ENCODE data around the gene ITGA1.

Gene ITGA1

DNA sequence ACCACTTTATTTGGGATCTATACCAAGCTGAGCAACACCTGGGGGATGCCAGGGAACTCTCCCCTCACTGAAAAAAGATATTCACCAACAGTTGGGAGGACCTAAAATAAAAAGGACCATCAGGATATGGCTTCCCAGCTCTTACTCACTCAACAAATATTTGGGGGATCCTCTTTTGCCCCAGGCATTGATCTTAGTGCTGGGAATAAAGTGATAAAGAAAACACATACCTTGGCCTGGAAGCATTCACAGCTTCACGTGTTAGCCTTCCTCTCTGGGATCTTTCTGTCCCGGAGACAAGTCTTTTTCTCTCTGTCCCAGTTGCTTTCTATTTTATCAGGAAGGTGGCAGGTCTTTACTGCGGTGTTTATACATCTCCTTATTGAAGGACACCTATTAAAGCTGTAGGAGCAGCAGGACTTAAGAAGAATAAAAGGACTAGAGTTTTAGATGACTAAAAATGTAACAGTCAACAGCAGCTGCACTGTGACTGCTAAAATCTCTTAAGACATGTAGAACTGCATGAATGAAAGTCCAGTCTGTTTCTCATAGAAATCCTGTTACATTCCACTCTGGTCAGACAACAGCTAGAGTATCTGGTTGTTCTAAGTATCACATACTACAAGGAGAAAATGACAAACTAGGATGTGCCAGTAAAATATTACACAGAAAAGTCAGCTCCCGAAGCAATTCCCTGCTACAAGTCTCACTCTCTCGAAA is 111.4 kb downstream of the ITGA1 start:
- H3K4me3 ChIP-seq (ENCODE audit: low read length in 2 of 2) = no peak overlapping the region

GRCh38 chr5:52903142-52903541 is 115.4 kb downstream of the ITGA1 start:
- no peak overlapping the region for H3K4me3 ChIP-seq (ENCODE audit: low read length in 2 of 2)
- H2BK12ac ChIP-seq (ENCODE audit: low read length) = no peak overlapping the region
- no peak overlapping the region for H2AK5ac ChIP-seq (ENCODE audit: low read depth, low read length)
- no peak overlapping the region for H3K18ac ChIP-seq (ENCODE audit: low read length)
- H2BK5ac ChIP-seq (ENCODE audit: low read length) = no peak overlapping the region
- peaks cover 0 to 3% (median 0%) of the 10 kb centered on the region in 3 experiments for H3K27me3 ChIP-seq (ENCODE audit: control insufficient read depth in 3 of 3, insufficient read depth in 3 of 3, low read depth in 1 of 3, low read length in 3 of 3)
- H3K9ac ChIP-seq (ENCODE audit: low read depth, low read length, poor library complexity) = no peak overlapping the region
- WGBS, 2 donors (ENCODE audit: extremely low coverage in 2 of 2, insufficient read length in 2 of 2, insufficient replicate concordance in 1 of 2) = 100% methylated on average over 1 of the region's 2 CpGs; no CpG with 5 or more reads in 1 of the 2 donors
- no peak overlapping the region for H3K23ac ChIP-seq (ENCODE audit: low read depth, low read length, poor library complexity)
- H4K8ac ChIP-seq (ENCODE audit: low read depth, low read length) = no peak overlapping the region
- H2AFZ ChIP-seq (ENCODE audit: low read length) = no peak overlapping the region
- no peaks in the 10 kb centered on the region for H3K4me1 ChIP-seq (ENCODE audit: control insufficient read depth in 2 of 2, insufficient read depth in 1 of 2, low read depth in 1 of 2, low read length in 2 of 2)
- no peak overlapping the region for H3K14ac ChIP-seq (ENCODE audit: low read length)
- no peak overlapping the region for H3K4ac ChIP-seq (ENCODE audit: low read length)
- H4K91ac ChIP-seq (ENCODE audit: low read depth, low read length, poor library complexity) = no peak overlapping the region
- no peak overlapping the region for H2BK15ac ChIP-seq (ENCODE audit: low read length)
- no peak overlapping the region for H2BK120ac ChIP-seq (ENCODE audit: low read depth, low read length)
- H3K9me3 ChIP-seq (replicated peaks in 1 of 2; ENCODE audit: control insufficient read depth in 2 of 2, insufficient read depth in 1 of 2, low read depth in 1 of 2, low read length in 2 of 2) = peaks cover 0 to 2% of the 10 kb centered on the region in 2 donors
- DNase-seq (ENCODE audit: low spot score) = no peak
- H3K27ac ChIP-seq (replicated peaks; ENCODE audit: low read length) = no peak overlapping the region
- no peak overlapping the region for H3K4me2 ChIP-seq (ENCODE audit: insufficient read depth, low read length, poor library complexity, severe bottlenecking)
- H3K36me3 ChIP-seq (replicated peaks in 1 of 2; ENCODE audit: control insufficient read depth in 2 of 2, insufficient read depth in 2 of 2, low read length in 2 of 2) = no peaks in the 10 kb centered on the region
- no peaks in the 10 kb centered on the region for H3K79me1 ChIP-seq (ENCODE audit: low read depth, low read length)

More for the DNA sequence above, 111.4 kb downstream of the ITGA1 start:
- Histone ChIP-seq H2BK120ac (ENCODE audit: low read depth, low read length) (no peak overlapping the region), H3K9me3 (replicated peaks in 1 of 2; ENCODE audit: control insufficient read depth in 2 of 2, insufficient read depth in 1 of 2, low read depth in 1 of 2, low read length in 2 of 2) (peaks cover 0 to 2% of the 10 kb centered on the region in 2 donors), H3K4ac (ENCODE audit: low read length) (no peak overlapping the region), H4K91ac (ENCODE audit: low read depth, low read length, poor library complexity) (no peak overlapping the region), H3K27me3 (ENCODE audit: control insufficient read depth in 3 of 3, insufficient read depth in 3 of 3, low read depth in 1 of 3, low read length in 3 of 3) (peaks cover 0 to 3% (median 0%) of the 10 kb centered on the region in 3 experiments), H4K8ac (ENCODE audit: low read depth, low read length) (no peak overlapping the region), H3K4me1 (ENCODE audit: control insufficient read depth in 2 of 2, insufficient read depth in 1 of 2, low read depth in 1 of 2, low read length in 2 of 2) (peaks cover 0 to 2% of the 10 kb centered on the region in 2 donors), H2BK12ac (ENCODE audit: low read length) (no peak overlapping the region), H3K4me2 (ENCODE audit: insufficient read depth, low read length, poor library complexity, severe bottlenecking) (no peak overlapping the region), H3K14ac (ENCODE audit: low read length) (no peak overlapping the region), H3K23ac (ENCODE audit: low read depth, low read length, poor library complexity) (no peak overlapping the region), H2BK15ac (ENCODE audit: low read length) (no peak overlapping the region), H2AK5ac (ENCODE audit: low read depth, low read length) (no peak overlapping the region), H3K18ac (ENCODE audit: low read length) (no peak overlapping the region), H3K79me1 (ENCODE audit: low read depth, low read length) (no peaks in the 10 kb centered on the region), H3K9ac (ENCODE audit: low read depth, low read length, poor library complexity) (no peak overlapping the region), H3K36me3 (replicated peaks in 1 of 2; ENCODE audit: control insufficient read depth in 2 of 2, insufficient read depth in 2 of 2, low read length in 2 of 2) (no peaks in the 10 kb centered on the region), H2AFZ (ENCODE audit: low read length) (no peak overlapping the region), H3K27ac (replicated peaks; ENCODE audit: low read length) (no peak overlapping the region), H2BK5ac (ENCODE audit: low read length) (no peak overlapping the region)
- WGBS, 2 donors (ENCODE audit: extremely low coverage in 2 of 2, insufficient read length in 2 of 2, insufficient replicate concordance in 1 of 2) = no CpG with 5 or more reads among the region's 5 CpGs
- no peak for DNase-seq (ENCODE audit: low spot score)

- Histone ChIP-seq H3K4me2 (ENCODE audit: insufficient read depth, low read length, poor library complexity, severe bottlenecking) (no peak overlapping the region), H2AFZ (ENCODE audit: low read length) (no peak overlapping the region)
Measured at GRCh38 chr5:52906343-52906742, 118.6 kb downstream of the ITGA1 start.

GRCh38 chr5:52906845-52907244 is 119.1 kb downstream of the ITGA1 start:
- Histone ChIP-seq H2BK5ac (ENCODE audit: low read length) (no peak overlapping the region), H3K9me3 (replicated peaks in 1 of 2; ENCODE audit: control insufficient read depth in 2 of 2, insufficient read depth in 1 of 2, low read depth in 1 of 2, low read length in 2 of 2) (peaks cover 0 to 2% of the 10 kb centered on the region in 2 donors), H2AFZ (ENCODE audit: low read length) (no peak overlapping the region), H4K91ac (ENCODE audit: low read depth, low read length, poor library complexity) (no peak overlapping the region), H3K27ac (replicated peaks; ENCODE audit: low read length) (no peak overlapping the region), H2AK5ac (ENCODE audit: low read depth, low read length) (no peak overlapping the region), H3K9ac (ENCODE audit: low read depth, low read length, poor library complexity) (no peak overlapping the region), H4K8ac (ENCODE audit: low read depth, low read length) (no peak overlapping the region), H3K79me1 (ENCODE audit: low read depth, low read length) (no peaks in the 10 kb centered on the region), H3K4me1 (ENCODE audit: control insufficient read depth in 2 of 2, insufficient read depth in 1 of 2, low read depth in 1 of 2, low read length in 2 of 2) (no peaks in the 10 kb centered on the region), H3K14ac (ENCODE audit: low read length) (no peak overlapping the region), H3K36me3 (replicated peaks in 1 of 2; ENCODE audit: control insufficient read depth in 2 of 2, insufficient read depth in 2 of 2, low read length in 2 of 2) (no peaks in the 10 kb centered on the region), H3K23ac (ENCODE audit: low read depth, low read length, poor library complexity) (no peak overlapping the region), H3K4me2 (ENCODE audit: insufficient read depth, low read length, poor library complexity, severe bottlenecking) (no peak overlapping the region), H3K27me3 (ENCODE audit: control insufficient read depth in 3 of 3, insufficient read depth in 3 of 3, low read depth in 1 of 3, low read length in 3 of 3) (peaks cover 0 to 3% (median 0%) of the 10 kb centered on the region in 3 experiments), H2BK120ac (ENCODE audit: low read depth, low read length) (no peak overlapping the region), H3K4ac (ENCODE audit: low read length) (no peak overlapping the region), H2BK15ac (ENCODE audit: low read length) (no peak overlapping the region), H3K4me3 (ENCODE audit: low read length in 2 of 2) (no peak overlapping the region), H3K18ac (ENCODE audit: low read length) (no peak overlapping the region), H2BK12ac (ENCODE audit: low read length) (no peak overlapping the region)
- WGBS, 2 donors (ENCODE audit: extremely low coverage in 2 of 2, insufficient read length in 2 of 2, insufficient replicate concordance in 1 of 2) = no CpG with 5 or more reads among the region's 4 CpGs
- no peak for DNase-seq (ENCODE audit: low spot score)

More at GRCh38 chr5:52906343-52906742, 118.6 kb downstream of the ITGA1 start:
- Histone ChIP-seq H3K4me1 (ENCODE audit: control insufficient read depth in 2 of 2, insufficient read depth in 1 of 2, low read depth in 1 of 2, low read length in 2 of 2) (no peaks in the 10 kb centered on the region), H3K18ac (ENCODE audit: low read length) (no peak overlapping the region), H3K4me3 (ENCODE audit: low read length in 2 of 2) (no peak overlapping the region), H2BK12ac (ENCODE audit: low read length) (no peak overlapping the region), H2BK5ac (ENCODE audit: low read length) (no peak overlapping the region), H3K4ac (ENCODE audit: low read length) (no peak overlapping the region), H3K9me3 (replicated peaks in 1 of 2; ENCODE audit: control insufficient read depth in 2 of 2, insufficient read depth in 1 of 2, low read depth in 1 of 2, low read length in 2 of 2) (peaks cover 0 to 2% of the 10 kb centered on the region in 2 donors), H2BK120ac (ENCODE audit: low read depth, low read length) (no peak overlapping the region), H3K36me3 (replicated peaks in 1 of 2; ENCODE audit: control insufficient read depth in 2 of 2, insufficient read depth in 2 of 2, low read length in 2 of 2) (no peaks in the 10 kb centered on the region), H3K14ac (ENCODE audit: low read length) (no peak overlapping the region), H4K8ac (ENCODE audit: low read depth, low read length) (no peak overlapping the region), H3K27ac (replicated peaks; ENCODE audit: low read length) (no peak overlapping the region), H4K91ac (ENCODE audit: low read depth, low read length, poor library complexity) (no peak overlapping the region), H3K23ac (ENCODE audit: low read depth, low read length, poor library complexity) (no peak overlapping the region), H2AK5ac (ENCODE audit: low read depth, low read length) (no peak overlapping the region), H2BK15ac (ENCODE audit: low read length) (no peak overlapping the region), H3K9ac (ENCODE audit: low read depth, low read length, poor library complexity) (no peak overlapping the region), H3K27me3 (ENCODE audit: control insufficient read depth in 3 of 3, insufficient read depth in 3 of 3, low read depth in 1 of 3, low read length in 3 of 3) (peaks cover 0 to 3% (median 0%) of the 10 kb centered on the region in 3 experiments), H3K79me1 (ENCODE audit: low read depth, low read length) (no peaks in the 10 kb centered on the region)
- WGBS, 2 donors (ENCODE audit: extremely low coverage in 2 of 2, insufficient read length in 2 of 2, insufficient replicate concordance in 1 of 2) = no CpG with 5 or more reads among the region's 1 CpG
- no peak for DNase-seq (ENCODE audit: low spot score)
